NCI-H1048 (cell line): Measurements from ENCODE around the gene FOXL2NB.

Experiments used
- DNase-seq: peaks from one replicate; lab custom pipeline; 2025; lab: John Stamatoyannopoulos, UW

Gene FOXL2NB

GRCh38 chr3:138945709-138946662 is 1.0 kb upstream of the FOXL2NB start:
- DNase-seq, result no peak

- DNase-seq, result no peak
Observed at GRCh38 chr3:138947495-138948121, 591 bp downstream of the FOXL2NB start.

DNA sequence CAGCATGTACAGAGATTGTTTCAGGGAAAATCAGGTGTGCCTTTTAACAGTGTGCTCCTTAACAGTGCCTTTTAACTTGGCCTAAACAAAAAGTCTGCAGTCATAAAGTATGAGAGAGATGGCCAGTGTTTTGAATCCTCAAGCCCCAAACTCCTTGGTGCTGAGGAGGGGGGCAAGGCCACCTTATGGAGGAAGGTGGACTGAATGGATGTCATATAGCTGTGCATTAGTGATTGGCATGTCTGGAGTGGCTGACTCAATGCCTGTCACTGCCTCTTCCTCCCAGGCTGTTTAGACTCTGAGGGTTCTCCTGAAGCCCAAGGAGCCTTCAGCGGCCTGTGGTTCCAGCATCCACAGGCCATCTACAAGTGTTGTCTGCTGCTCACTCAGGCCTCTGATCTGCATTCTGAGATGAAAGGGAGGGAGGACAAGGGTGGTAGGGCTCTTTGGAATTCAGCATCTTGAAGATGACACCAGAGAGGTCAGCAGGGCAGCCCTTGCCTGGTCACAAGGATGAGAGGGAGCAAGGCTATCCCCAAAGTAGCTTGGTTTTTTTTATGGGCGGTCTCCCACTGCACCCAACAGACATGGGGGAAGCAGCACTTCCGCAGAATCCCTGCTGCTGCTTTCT is 1.5 kb downstream of the FOXL2NB start:
- DNase-seq, result no peak

DNA sequence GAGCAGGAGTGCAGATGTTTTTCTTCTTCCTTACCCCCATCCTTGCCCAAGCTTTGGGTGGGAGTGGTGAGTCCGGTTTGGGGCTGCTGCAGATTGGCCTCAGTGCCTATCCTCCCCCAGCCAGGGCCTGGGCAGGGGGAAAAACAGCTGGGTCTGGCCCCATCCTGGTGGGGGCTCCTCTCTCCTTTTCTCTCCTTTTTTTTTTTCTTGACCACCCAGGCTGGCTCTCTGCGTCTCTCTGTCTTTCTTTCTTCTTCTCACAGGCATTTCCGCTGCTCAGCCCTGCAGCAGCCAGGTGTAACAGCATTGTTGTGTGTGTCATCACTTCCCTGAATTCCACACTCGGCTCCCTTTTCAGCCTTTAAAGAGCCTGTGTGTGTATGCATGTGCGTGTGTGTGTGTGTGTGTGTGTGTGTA is 2.0 kb downstream of the FOXL2NB start:
- no peak for DNase-seq

GRCh38 chr3:138949445-138950005 is 2.5 kb downstream of the FOXL2NB start:
- DNase-seq, result no peak

- DNase-seq, result no peak
Observed at GRCh38 chr3:138950006-138950644, 3.1 kb downstream of the FOXL2NB start.

GRCh38 chr3:138950701-138951100 is 3.7 kb downstream of the FOXL2NB start:
- DNase-seq, result no peak

DNA sequence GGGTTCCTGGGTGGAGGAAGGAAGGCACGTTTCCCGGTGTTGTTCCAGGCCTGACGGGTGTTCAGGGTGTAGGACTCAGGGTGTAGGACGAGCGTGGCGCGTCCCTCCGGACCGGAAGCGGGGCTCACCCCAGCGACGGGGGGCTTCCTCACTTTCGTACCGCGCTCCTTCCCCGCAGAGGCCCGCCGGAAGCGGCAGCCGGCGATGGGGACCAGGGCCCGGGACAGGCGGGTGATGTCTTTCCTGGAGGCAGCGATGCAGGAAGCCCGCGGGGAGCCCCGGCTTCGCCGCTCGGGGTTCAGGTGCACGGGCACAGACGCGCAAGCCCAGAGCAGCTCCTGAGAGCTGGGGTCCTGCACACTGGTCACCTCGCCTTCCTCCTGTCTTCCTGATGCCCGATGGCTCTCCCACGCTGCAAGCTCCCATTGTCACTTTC is 13.4 kb downstream of the FOXL2NB start:
- no peak for DNase-seq

DNA sequence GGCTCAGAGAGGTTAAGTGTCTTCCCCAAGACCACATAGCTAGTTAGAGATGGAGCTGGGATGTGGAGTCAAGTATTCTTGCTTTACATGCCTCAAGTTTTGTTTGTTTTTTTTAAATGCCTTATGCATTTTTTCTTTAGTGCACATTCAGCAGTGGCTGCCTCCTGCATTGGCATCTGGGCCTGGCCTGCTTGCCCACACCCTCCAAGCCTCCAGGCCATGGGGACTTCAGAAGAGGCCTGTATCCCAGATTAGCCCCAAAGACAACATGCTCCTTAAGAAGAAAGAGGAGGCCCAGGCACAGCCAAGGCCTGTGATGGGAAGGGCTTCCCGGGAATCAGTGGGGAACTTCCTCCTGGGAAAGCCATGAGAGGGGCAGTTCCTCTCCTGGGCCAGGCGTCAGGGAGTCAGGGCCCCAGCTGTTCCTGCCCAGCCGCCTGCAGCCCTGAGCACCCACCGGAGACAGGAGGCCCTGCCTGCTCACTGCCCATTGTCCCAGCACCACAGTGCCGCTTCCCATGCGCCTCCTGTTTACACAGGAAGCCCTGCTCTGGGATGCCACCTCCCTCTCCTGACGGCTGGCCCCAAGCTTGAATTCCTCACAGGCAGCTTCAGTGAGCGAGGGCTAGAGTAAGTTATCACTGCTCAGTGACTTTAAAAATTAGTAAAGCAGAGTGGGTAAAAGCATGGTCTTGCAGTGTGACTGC is 16.0 kb downstream of the FOXL2NB start:
- no peak for DNase-seq

DNA sequence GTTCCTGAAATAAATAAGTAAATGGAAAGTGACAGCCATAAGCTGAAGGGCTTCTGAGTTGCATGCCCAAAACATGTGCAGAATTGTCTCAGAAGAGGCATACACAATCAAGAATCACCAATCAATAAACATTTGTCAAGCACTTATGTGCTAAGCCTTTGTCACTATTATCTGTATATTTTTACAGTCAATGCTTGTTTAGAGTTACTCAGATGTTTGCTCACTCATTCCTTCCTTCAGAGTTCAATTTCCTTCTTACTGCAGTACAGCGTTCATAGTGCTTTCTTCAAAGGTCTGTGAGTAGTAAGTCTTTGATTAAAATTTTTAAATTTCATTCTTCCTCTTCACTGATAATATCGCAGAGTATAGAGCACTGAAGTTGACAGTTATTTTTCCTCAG is 17.2 kb downstream of the FOXL2NB start:
- no peak for DNase-seq

- no peak for DNase-seq
Observed at GRCh38 chr3:138964923-138965322, 17.9 kb downstream of the FOXL2NB start.

- DNase-seq, result no peak
Observed at GRCh38 chr3:138971766-138972320, 24.8 kb downstream of the FOXL2NB start.

DNA sequence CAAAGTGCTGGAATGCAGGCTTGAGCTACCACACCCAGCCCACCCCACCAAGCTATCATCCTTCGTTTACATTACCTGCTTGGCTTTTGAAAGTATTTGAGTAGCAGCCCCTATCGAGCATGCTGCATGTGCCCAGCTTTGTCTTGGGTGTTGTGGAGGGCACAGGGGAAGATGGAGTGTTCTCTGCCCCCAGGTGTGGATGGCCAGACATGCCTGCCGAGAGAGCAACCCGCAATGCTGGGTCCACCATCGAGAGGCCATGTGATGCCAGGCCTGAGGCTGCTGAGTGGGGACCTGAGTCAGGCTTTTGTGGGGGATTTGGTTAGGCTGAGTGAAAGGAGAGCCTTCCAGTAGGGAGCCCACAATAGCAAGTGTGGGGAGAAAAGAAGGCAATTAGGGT is 25.9 kb downstream of the FOXL2NB start:
- no peak for DNase-seq

DNA sequence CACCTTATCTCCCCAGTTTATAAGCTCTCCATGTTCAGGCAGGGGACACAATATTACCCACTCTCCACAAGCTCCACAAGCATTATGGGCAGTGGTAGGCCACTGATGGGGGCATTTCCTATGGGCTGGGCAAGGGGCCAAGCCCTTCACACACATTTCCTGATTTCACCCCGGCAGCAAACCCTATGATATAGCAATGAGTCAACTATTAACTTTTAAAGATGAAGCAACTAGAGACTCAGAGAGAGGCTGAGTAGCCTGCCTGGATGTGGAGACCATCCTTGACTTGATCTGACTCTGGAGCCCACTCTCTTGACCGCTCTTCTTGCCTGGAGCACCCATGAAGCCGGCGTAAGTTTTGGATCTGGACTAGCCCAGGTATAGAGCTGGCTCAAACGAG is 27.4 kb downstream of the FOXL2NB start:
- no peak for DNase-seq

- DNase-seq, result no peak
Observed at GRCh38 chr3:138975351-138975750, 28.3 kb downstream of the FOXL2NB start.

DNA sequence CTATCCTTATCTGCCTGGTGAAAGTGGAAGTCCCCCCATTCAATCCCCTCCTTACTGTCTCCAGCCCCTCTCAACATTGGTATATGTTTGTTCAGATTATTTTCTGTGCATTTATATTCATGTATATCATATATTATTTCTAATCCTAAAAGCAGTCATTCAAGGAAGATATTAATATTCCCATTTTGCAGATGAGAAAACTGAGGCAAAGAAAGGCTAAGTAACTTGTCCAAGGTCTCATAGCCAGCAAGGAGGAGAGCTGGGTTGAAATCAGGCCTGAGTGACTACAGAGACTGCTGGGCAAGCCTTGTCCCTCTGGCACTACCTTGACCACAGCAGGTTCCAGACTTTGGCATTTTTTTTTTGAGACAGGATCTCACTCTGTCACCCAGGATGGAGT is 29.0 kb downstream of the FOXL2NB start:
- no peak for DNase-seq

GRCh38 chr3:138984816-138985215 is 37.8 kb downstream of the FOXL2NB start:
- DNase-seq, result no peak

DNA sequence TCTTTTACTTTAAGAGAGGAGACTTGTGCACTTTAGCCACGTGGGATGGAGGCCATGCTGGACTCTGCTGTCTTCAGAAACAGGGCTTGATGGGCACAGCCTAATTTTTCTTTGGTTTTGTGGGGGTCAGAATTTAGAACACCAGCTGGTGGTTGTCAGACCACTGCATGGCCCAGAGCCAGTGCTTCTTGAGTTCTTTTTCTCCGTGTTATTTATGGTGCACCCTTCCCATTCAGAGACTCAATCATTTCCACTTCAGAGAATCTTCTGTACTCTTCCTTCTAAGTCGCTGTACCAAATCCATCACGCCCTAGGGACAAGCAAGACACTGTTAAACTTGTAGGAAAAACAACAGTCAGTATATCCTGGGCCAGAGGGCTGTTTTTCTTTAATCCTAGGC is 38.9 kb downstream of the FOXL2NB start:
- DNase-seq, result no peak

- DNase-seq, result no peak
Observed at GRCh38 chr3:138987181-138987580, 40.2 kb downstream of the FOXL2NB start.

DNA sequence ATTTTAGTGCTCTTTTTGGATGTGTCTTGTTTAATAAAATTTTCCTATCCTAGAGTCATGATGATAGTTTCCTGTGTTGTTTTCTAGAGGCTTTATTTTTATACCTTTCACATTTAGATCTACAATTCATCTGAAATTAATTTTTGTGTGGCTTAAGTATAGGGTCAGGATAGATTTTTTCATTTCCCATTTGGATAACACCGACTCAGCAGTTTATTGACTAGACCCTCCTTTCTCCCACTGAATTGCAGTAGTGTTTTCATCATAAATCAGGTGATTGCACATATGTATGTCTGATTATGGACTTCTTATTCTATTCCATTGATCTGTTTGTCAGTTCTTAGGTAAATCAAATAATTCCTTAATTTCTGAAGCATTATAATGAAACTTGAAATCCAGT is 48.7 kb downstream of the FOXL2NB start:
- no peak for DNase-seq
